CD14-positive monocyte (primary cell): ENCODE results near the gene KCNQ1. TPM values are rescaled to one million over a fixed set of nuclear protein-coding genes. Genes with fewer than 3 reads are reported as not detected.

Experiments used
- DNase-seq, 3 donors: peaks; one replicate each; pipeline ENCODE4 v3.0.0-alpha.2; 2011 to 2022
- H2AFZ ChIP-seq: 2 replicates; pipeline ENCODE4 v1.6.0; 2012; ENCODE audit warnings: mild to moderate bottlenecking, low read depth, low read length, inconsistent platforms; ENCODE audit not compliant: insufficient read depth, poor library complexity, severe bottlenecking
- H3K27ac ChIP-seq, 2 donors: 1 replicate in 1 of 2; 2 replicates in 1 of 2; pipeline ENCODE4 v1.5.1; 2012 to 2013; ENCODE audit warnings: low read length in 2 of 2, control low read depth in 1 of 2, inconsistent platforms in 1 of 2, low read depth in 1 of 2, mild to moderate bottlenecking in 1 of 2
- H3K27me3 ChIP-seq, 2 donors: one replicate each; pipeline versions ENCODE4 v1.6.0 to v1.6.1; 2011 to 2013; ENCODE audit warnings: low read length in 2 of 2; ENCODE audit not compliant: control insufficient read depth in 2 of 2, insufficient read depth in 2 of 2
- H3K36me3 ChIP-seq, 2 donors: replicated peaks in 1 of 2; 1 replicate in 1 of 2; 2 replicates in 1 of 2; pipeline versions ENCODE4 v1.5.1 to v1.6.1; 2012 to 2013; ENCODE audit warnings: low read length in 2 of 2, control low read depth in 1 of 2, inconsistent platforms in 1 of 2, mild to moderate bottlenecking in 1 of 2; ENCODE audit not compliant: insufficient read depth in 2 of 2, control insufficient read depth in 1 of 2
- H3K4me1 ChIP-seq, 2 donors: 1 replicate in 1 of 2; 2 replicates in 1 of 2; pipeline versions ENCODE4 v1.5.1 to v1.6.1; 2012 to 2013; ENCODE audit warnings: low read length in 2 of 2, control low read depth in 1 of 2, inconsistent platforms in 1 of 2, mild to moderate bottlenecking in 1 of 2, moderate library complexity in 1 of 2; ENCODE audit not compliant: insufficient read depth in 2 of 2, control insufficient read depth in 1 of 2
- H3K4me2 ChIP-seq: replicated peaks from 2 replicates; pipeline ENCODE3; 2012; ENCODE audit warnings: low read length, moderate library complexity, mild to moderate bottlenecking; ENCODE audit not compliant: poor library complexity, severe bottlenecking; ENCODE audit errors: extremely low read depth
- H3K4me3 ChIP-seq, 3 experiments: fragments of 200-600 bp in 1 of 3; sonication (generic) in 1 of 3; replicated peaks in 1 of 3; 1 replicate in 2 of 3; 2 replicates in 1 of 3; pipeline ENCODE4 v1.5.1; 2011 to 2013; ENCODE audit warnings: low read length in 3 of 3, mild to moderate bottlenecking in 3 of 3, control low read depth in 2 of 3, low read depth in 2 of 3, inconsistent platforms in 1 of 3, moderate library complexity in 1 of 3
- H3K79me2 ChIP-seq: 2 replicates; pipeline ENCODE4 v1.6.0; 2012; ENCODE audit warnings: mild to moderate bottlenecking, control low read depth, inconsistent platforms, low read length, moderate library complexity; ENCODE audit not compliant: insufficient read depth
- H3K9ac ChIP-seq: 2 replicates; pipeline ENCODE4 v1.6.0; 2017; ENCODE audit warnings: low read length, mild to moderate bottlenecking; ENCODE audit not compliant: insufficient read depth, poor library complexity, severe bottlenecking
- H3K9me3 ChIP-seq, 2 donors: replicated peaks in 1 of 2; 1 replicate in 1 of 2; 2 replicates in 1 of 2; pipeline versions ENCODE4 v1.5.1 to v1.6.1; 2012 to 2013; ENCODE audit warnings: low read length in 2 of 2, control low read depth in 1 of 2; ENCODE audit not compliant: control insufficient read depth in 1 of 2, insufficient read depth in 1 of 2
- H4K20me1 ChIP-seq: 2 replicates; pipeline ENCODE4 v1.6.0; 2012; ENCODE audit warnings: mild to moderate bottlenecking, low read length, control low read depth, moderate library complexity; ENCODE audit not compliant: insufficient read depth
- H3K27ac Mint-ChIP-seq, 7 donors: one replicate each; pipeline ENCODE4 v1.8.0; 2020; ENCODE audit warnings: mild to moderate bottlenecking in 7 of 7, mixed read lengths in 7 of 7, moderate library complexity in 6 of 7, inconsistent platforms in 2 of 7
- H3K27me3 Mint-ChIP-seq, 3 donors: one replicate each; pipeline ENCODE4 v1.8.0; 2021 to 2022; ENCODE audit warnings: low read depth in 3 of 3, mild to moderate bottlenecking in 3 of 3, mixed read lengths in 3 of 3, moderate library complexity in 3 of 3, inconsistent platforms in 1 of 3
- H3K36me3 Mint-ChIP-seq, 2 donors: one replicate each; pipeline ENCODE4 v1.8.0; 2020; ENCODE audit warnings: mixed read lengths in 2 of 2, inconsistent platforms in 1 of 2, mild to moderate bottlenecking in 1 of 2
- H3K4me1 Mint-ChIP-seq: one replicate; pipeline ENCODE4 v1.8.0; 2020; ENCODE audit warnings: mild to moderate bottlenecking, mixed read lengths
- H3K4me3 Mint-ChIP-seq, 2 donors: one replicate each; pipeline ENCODE4 v1.8.0; 2020; ENCODE audit warnings: mild to moderate bottlenecking in 2 of 2, mixed read lengths in 2 of 2, moderate library complexity in 1 of 2
- H3K9me3 Mint-ChIP-seq, 7 donors: one replicate each; pipeline ENCODE4 v1.8.0; 2020 to 2022; ENCODE audit warnings: mixed read lengths in 7 of 7, mild to moderate bottlenecking in 6 of 7, moderate library complexity in 6 of 7, inconsistent platforms in 2 of 7
- CTCF ChIP-seq: fragments of 200-600 bp; IDR thresholded peaks from one replicate; pipeline ENCODE4 v1.8.0; 2022; ENCODE audit warnings: antibody characterized with exemption, mild to moderate bottlenecking
- WGBS: methylation state at CpG from one replicate; pipeline ENCODE4 v1.1.5; 2013; ENCODE audit warnings: missing lambda C conversion rate; ENCODE audit not compliant: insufficient coverage; 5-methylcytosine and 5-hydroxymethylcytosine counted together
- intact Hi-C, 2 donors: fragments of 100-400 bp; cut with micrococcal nuclease; formaldehyde crosslinking; loops; one replicate each; pipeline versions ENCODE4 v1.15.0 to v1.15.1; 2023
- polyA plus RNA-seq, 3 donors: library from polyadenylated mRNA; depleted of rRNA in 1 of 3; unstranded in 2 of 3; stranded (reverse) in 1 of 3; fragments of 300-500 nt in 2 of 3; fragments of >200 nt in 1 of 3; fragmentation: Illumina TruSeq in 2 of 3; gene quantifications; 1 replicate in 2 of 3; 2 replicates in 1 of 3; pipeline ENCODE4 v1.2.3, GENCODE V29; 2012 to 2021

The KCNQ1 gene
- polyA plus RNA-seq, 3 donors = 14.9 to 31.8 (median 21.6) TPM

- Histone ChIP-seq H3K4me2 (no peak overlapping the region), H3K36me3 (peaks cover 2 to 31% of the 10 kb centered on the region in 2 donors), H3K4me3 (no peak overlapping the region), H3K27me3 (no peaks in the 10 kb centered on the region), H4K20me1 (peaks cover 43% of the 10 kb centered on the region), H3K27ac (no peak overlapping the region), H3K79me2 (no peaks in the 10 kb centered on the region), H2AFZ (no peak overlapping the region), H3K9ac (no peak overlapping the region), H3K4me1 (peaks cover 0 to 6% of the 10 kb centered on the region in 2 donors), H3K9me3 (peaks cover 26 to 35% of the 10 kb centered on the region in 2 donors)
- Mint-ChIP-seq H3K9me3 (peaks cover 12 to 59% (median 37%) of the 10 kb centered on the region in 7 donors), H3K27ac (no peak overlapping the region), H3K36me3 (peaks cover 57 to 61% of the 10 kb centered on the region in 2 donors), H3K4me1 (peaks cover 10% of the 10 kb centered on the region), H3K4me3 (no peak overlapping the region), H3K27me3 (peaks cover 2 to 3% (median 3%) of the 10 kb centered on the region in 3 donors)
- 100% methylated on average over 3 of the region's 6 CpGs for WGBS
- no peak for TF ChIP-seq CTCF
- intact Hi-C loops = loop anchor here in 1 of 2 donors (5.0 kb wide), 1 partner anchor 33 kb away; no protein-coding TSS in a partner anchor
- no peak for DNase-seq
These were observed 210.4 kb downstream of the KCNQ1 start for GRCh38 chr11:2655016-2655719.

- Histone ChIP-seq H3K9me3 (peaks cover 25 to 41% of the 10 kb centered on the region in 2 donors), H3K79me2 (no peaks in the 10 kb centered on the region), H3K36me3 (peaks cover 7 to 40% of the 10 kb centered on the region in 2 donors), H4K20me1 (peaks cover 39% of the 10 kb centered on the region), H3K4me2 (no peak overlapping the region), H2AFZ (no peak overlapping the region), H3K27me3 (no peaks in the 10 kb centered on the region), H3K4me3 (no peak overlapping the region), H3K4me1 (peaks cover 0 to 6% of the 10 kb centered on the region in 2 donors), H3K27ac (no peak overlapping the region), H3K9ac (no peak overlapping the region)
- Mint-ChIP-seq H3K36me3 (peaks cover 60% of the 10 kb centered on the region in 2 donors), H3K4me3 (no peak overlapping the region), H3K4me1 (peaks cover 10% of the 10 kb centered on the region), H3K27me3 (peaks cover 2 to 3% (median 3%) of the 10 kb centered on the region in 3 donors), H3K27ac (no peak overlapping the region), H3K9me3 (peaks cover 7 to 59% (median 33%) of the 10 kb centered on the region in 7 donors)
- no peak for DNase-seq
- 36% methylated on average over 3 of the region's 6 CpGs for WGBS
- intact Hi-C loops = loop anchor here in 1 of 2 donors (5.0 kb wide), 1 partner anchor 34 kb away; no protein-coding TSS in a partner anchor
- TF ChIP-seq CTCF = no peak
These were observed 211.2 kb downstream of the KCNQ1 start for GRCh38 chr11:2655834-2656622.
